ENCODE results near the gene KISS1.

GRCh38 chr1:204149635-204150565 is 46.4 kb downstream of the KISS1 start:
- TF ChIP-seq ZNF280D (tag by site-specific recombination; IDR thresholded peaks at IDR 0.05) (no peak), CTCF (tag by site-specific recombination; IDR thresholded peaks at IDR 0.05) (no peak), ZNF843 (tag by site-specific recombination; IDR thresholded peaks at IDR 0.05) (no peak), ATF2 (tag by site-specific recombination; IDR thresholded peaks at IDR 0.05; ENCODE audit: low read depth) (no peak), ZNF121 (tag by site-specific recombination; IDR thresholded peaks at IDR 0.05) (no peak), ZNF660 (tag by site-specific recombination; IDR thresholded peaks at IDR 0.05) (no peak), ZNF174 (tag by site-specific recombination; IDR thresholded peaks at IDR 0.05) (no peak), KLF9 (tag by site-specific recombination; IDR thresholded peaks at IDR 0.05; ENCODE audit: low read depth) (no peak), ZNF654 (tag by site-specific recombination; IDR thresholded peaks at IDR 0.05; ENCODE audit: low read depth) (no peak), ZNF362 (tag by site-specific recombination; IDR thresholded peaks at IDR 0.05) (no peak), ZNF37A (tag by site-specific recombination; IDR thresholded peaks at IDR 0.05) (no peak), ZNF624 (tag by site-specific recombination; IDR thresholded peaks at IDR 0.05) (no peak), ZNF692 (tag by site-specific recombination; IDR thresholded peaks at IDR 0.05) (no peak), ZNF138 (tag by site-specific recombination; IDR thresholded peaks at IDR 0.05; ENCODE audit: borderline replicate concordance) (no peak)
